ENCODE results near the gene EXOC3L4.
"Not testable (repeated sequence)": the region's sequence is repeated elsewhere in the genome, so short reads cannot be mapped to it uniquely, and the experiment has no call there.

Gene EXOC3L4

GRCh38 chr14:103094406-103095209 is at the start of gene EXOC3L4:
TSS of gene EXOC3L4 (plus strand) at chr14:103094725. CDS start at chr14:103100220, 5,495 bp downstream.
- ATAC-seq (no peak), DNase-seq (no peak)

- no peak for DNase-seq
- no peak for ATAC-seq
Observed at GRCh38 chr14:103045371-103045869, 49.1 kb upstream of the EXOC3L4 start.

- DNase-seq, ATAC-seq: not testable (repeated sequence)
Observed at GRCh38 chr14:103047453-103047852, 47.1 kb upstream of the EXOC3L4 start.

- ATAC-seq, result no peak
- DNase-seq, result no peak
Observed at GRCh38 chr14:103050935-103051334, 43.6 kb upstream of the EXOC3L4 start.

- ATAC-seq, result no peak
- DNase-seq, result no peak
Observed at GRCh38 chr14:103052407-103052806, 42.1 kb upstream of the EXOC3L4 start.

GRCh38 chr14:103055695-103056094 is 38.8 kb upstream of the EXOC3L4 start:
- no peak for ATAC-seq
- no peak for DNase-seq

GRCh38 chr14:103056322-103057027 is 38.0 kb upstream of the EXOC3L4 start:
- ATAC-seq (no peak), DNase-seq (no peak)

GRCh38 chr14:103057028-103057371 is 37.5 kb upstream of the EXOC3L4 start:
- no peak for DNase-seq
- ATAC-seq, result no peak

- DNase-seq, result peak; percentile 59
Observed at GRCh38 chr14:103057372-103058163, 37.0 kb upstream of the EXOC3L4 start, which contains the start of gene CDC42BPB. TSS of gene CDC42BPB (minus strand) at chr14:103057549. CDS start at chr14:103057173, 376 bp downstream.

GRCh38 chr14:103058164-103059055 is 36.1 kb upstream of the EXOC3L4 start:
- ATAC-seq, result no peak
- no peak for DNase-seq

More at GRCh38 chr14:103057372-103058163, 37.0 kb upstream of the EXOC3L4 start, which contains the start of gene CDC42BPB:
- ATAC-seq, result peak; percentile 89

GRCh38 chr14:103059556-103059955 is 35.0 kb upstream of the EXOC3L4 start:
- ATAC-seq (no peak), DNase-seq (no peak)

GRCh38 chr14:103061482-103061976 is 33.0 kb upstream of the EXOC3L4 start:
- ATAC-seq, result no peak
- no peak for DNase-seq

- ATAC-seq, result no peak
- no peak for DNase-seq
Observed at GRCh38 chr14:103064436-103064835, 30.1 kb upstream of the EXOC3L4 start.

- ATAC-seq, result no peak
- no peak for DNase-seq
Observed at GRCh38 chr14:103064978-103065377, 29.5 kb upstream of the EXOC3L4 start.

GRCh38 chr14:103065861-103066260 is 28.7 kb upstream of the EXOC3L4 start:
- no peak for DNase-seq
- no peak for ATAC-seq

- DNase-seq, result no peak
- ATAC-seq, result no peak
Observed at GRCh38 chr14:103066399-103066798, 28.1 kb upstream of the EXOC3L4 start.

GRCh38 chr14:103067231-103067954 is 27.1 kb upstream of the EXOC3L4 start:
- no peak for ATAC-seq

GRCh38 chr14:103068351-103069073 is 26.0 kb upstream of the EXOC3L4 start:
- ATAC-seq, result no peak
- no peak for DNase-seq

More at GRCh38 chr14:103067231-103067954, 27.1 kb upstream of the EXOC3L4 start:
- DNase-seq, result no peak

GRCh38 chr14:103070263-103070885 is 24.2 kb upstream of the EXOC3L4 start:
- DNase-seq, result no peak
- no peak for ATAC-seq
